Activated CD8-positive, alpha-beta T cell treated with anti-CD3 and anti-CD28 coated beads, Interleukin-2, amount 10 ng/mL, durations not matched to agents 7 days and 5 days (primary cell): ENCODE results near the gene IQSEC2. TPM values are rescaled to one million over a fixed set of nuclear protein-coding genes. Genes with fewer than 3 reads are reported as not detected.

Experiments used
- ATAC-seq: fragments of 150-1000 bp; cut with Tn5 transposase; one replicate; pipeline ENCODE4 v1.10.0; 2021; ENCODE audit warnings: moderate library complexity
- CTCF ChIA-PET: fragments of 350-600 bp; sonication (Branson Sonifier 250); formaldehyde crosslinking; loops from one replicate; lab custom pipeline; 2021; ENCODE audit warnings: antibody characterized with exemption; lab: Charles Lee
- POLR2A ChIA-PET: fragments of 350-600 bp; sonication (Branson Sonifier 250); formaldehyde crosslinking; loops from one replicate; lab custom pipeline; 2021; ENCODE audit warnings: antibody characterized with exemption; lab: Charles Lee
- DNase-seq: peaks from one replicate; pipeline ENCODE4 v3.0.0-alpha.2; 2020
- H3K27ac Mint-ChIP-seq: one replicate; pipeline ENCODE4 v1.8.0; 2021; ENCODE audit warnings: mild to moderate bottlenecking, mixed read lengths
- H3K27me3 Mint-ChIP-seq: one replicate; pipeline ENCODE4 v1.8.0; 2021; ENCODE audit warnings: low read depth, mixed read lengths
- H3K36me3 Mint-ChIP-seq: one replicate; pipeline ENCODE4 v1.8.0; 2021; ENCODE audit warnings: low read depth, mixed read lengths
- H3K4me1 Mint-ChIP-seq: one replicate; pipeline ENCODE4 v1.8.0; 2021; ENCODE audit warnings: low read depth, mixed read lengths
- H3K4me3 Mint-ChIP-seq: one replicate; pipeline ENCODE4 v1.8.0; 2021; ENCODE audit warnings: mild to moderate bottlenecking, mixed read lengths
- H3K9me3 Mint-ChIP-seq: one replicate; pipeline ENCODE4 v1.8.0; 2022; ENCODE audit warnings: mixed read lengths; ENCODE audit not compliant: insufficient read depth
- total RNA-seq, 2 experiments: library from RNA; stranded (reverse); gene quantifications; one replicate each; pipeline ENCODE4 v1.2.3, GENCODE V29; 2021

Gene IQSEC2
- total RNA-seq, 2 experiments from 2014 or later = not detected

- ATAC-seq (no peak), DNase-seq (no peak)
- CTCF ChIA-PET = no interaction called here
- POLR2A ChIA-PET = no interaction called here
- no peak overlapping the region for H3K27ac Mint-ChIP-seq
- H3K9me3 Mint-ChIP-seq = no peaks in the 10 kb centered on the region
- H3K4me3 Mint-ChIP-seq = no peak overlapping the region
- peaks cover 10% of the 10 kb centered on the region for H3K27me3 Mint-ChIP-seq
- no peaks in the 10 kb centered on the region for H3K4me1 Mint-ChIP-seq
- no peaks in the 10 kb centered on the region for H3K36me3 Mint-ChIP-seq
Observed at GRCh38 chrX:53250556-53250955, 30.8 kb downstream of the IQSEC2 start.

- H3K9me3 Mint-ChIP-seq = no peaks in the 10 kb centered on the region
- no peaks in the 10 kb centered on the region for H3K36me3 Mint-ChIP-seq
- DNase-seq (no peak), ATAC-seq (no peak)
- ChIA-PET POLR2A (no interaction called here), CTCF (interaction anchor here (0.6 to 1.3 kb wide), 4 partner anchors 49 to 220 kb away, joined by 3 read pairs; no protein-coding TSS in a partner anchor)
- H3K4me1 Mint-ChIP-seq = no peaks in the 10 kb centered on the region
- no peak overlapping the region for H3K27ac Mint-ChIP-seq
- peaks cover 10% of the 10 kb centered on the region for H3K27me3 Mint-ChIP-seq
- H3K4me3 Mint-ChIP-seq = no peak overlapping the region
Observed at GRCh38 chrX:53249408-53250042, 31.9 kb downstream of the IQSEC2 start.

GRCh38 chrX:53247928-53248327, 33.5 kb downstream of the IQSEC2 start:
- Mint-ChIP-seq H3K4me3 (no peak overlapping the region), H3K27me3 (peaks cover 10% of the 10 kb centered on the region), H3K27ac (no peak overlapping the region), H3K9me3 (no peaks in the 10 kb centered on the region), H3K4me1 (no peaks in the 10 kb centered on the region), H3K36me3 (no peaks in the 10 kb centered on the region)
- CTCF ChIA-PET = no interaction called here
- no peak for DNase-seq
- no peak for ATAC-seq
- POLR2A ChIA-PET = interaction anchor here (1.1 kb wide), 1 partner anchor 15 kb away, joined by 3 read pairs; no protein-coding TSS in a partner anchor

- Mint-ChIP-seq H3K9me3 (no peaks in the 10 kb centered on the region), H3K27me3 (peaks cover 10% of the 10 kb centered on the region), H3K27ac (no peak overlapping the region), H3K4me1 (no peaks in the 10 kb centered on the region), H3K4me3 (no peak overlapping the region), H3K36me3 (no peaks in the 10 kb centered on the region)
- ChIA-PET CTCF (interaction anchor here (0.9 to 1.1 kb wide), 2 partner anchors 18 to 66 kb away, joined by 3 read pairs; no protein-coding TSS in a partner anchor), POLR2A (no interaction called here)
- ATAC-seq = no peak
- no peak for DNase-seq
Observed at GRCh38 chrX:53246231-53246630, 35.2 kb downstream of the IQSEC2 start.

DNA sequence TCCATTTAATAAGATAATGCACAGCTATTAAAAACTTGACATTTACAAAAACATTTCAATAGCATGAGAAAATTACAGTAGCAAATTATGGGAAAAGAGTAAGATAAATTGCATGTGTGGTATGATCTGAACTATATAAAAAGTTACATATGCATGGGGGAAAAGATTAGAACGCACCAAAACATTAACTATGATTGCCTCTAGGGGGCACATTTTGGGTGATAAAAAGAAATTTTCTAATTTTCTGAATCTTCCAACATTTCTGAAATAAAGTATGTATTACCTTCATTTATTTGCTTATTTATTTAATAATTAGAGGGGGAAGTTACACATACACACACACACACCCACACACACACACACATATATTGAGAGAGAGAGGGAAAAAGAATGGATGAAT, 36.8 kb downstream of the IQSEC2 start:
- Mint-ChIP-seq H3K27me3 (peaks cover 10% of the 10 kb centered on the region), H3K27ac (no peak overlapping the region), H3K4me1 (no peaks in the 10 kb centered on the region), H3K9me3 (no peaks in the 10 kb centered on the region), H3K4me3 (no peak overlapping the region), H3K36me3 (no peaks in the 10 kb centered on the region)
- ATAC-seq (no peak), DNase-seq (no peak)
- POLR2A ChIA-PET = no interaction called here
- CTCF ChIA-PET = interaction anchor here (0.6 to 1.0 kb wide), 3 partner anchors 8 to 19 kb away, joined by 3 to 7 read pairs (median 3); no protein-coding TSS in a partner anchor

DNA sequence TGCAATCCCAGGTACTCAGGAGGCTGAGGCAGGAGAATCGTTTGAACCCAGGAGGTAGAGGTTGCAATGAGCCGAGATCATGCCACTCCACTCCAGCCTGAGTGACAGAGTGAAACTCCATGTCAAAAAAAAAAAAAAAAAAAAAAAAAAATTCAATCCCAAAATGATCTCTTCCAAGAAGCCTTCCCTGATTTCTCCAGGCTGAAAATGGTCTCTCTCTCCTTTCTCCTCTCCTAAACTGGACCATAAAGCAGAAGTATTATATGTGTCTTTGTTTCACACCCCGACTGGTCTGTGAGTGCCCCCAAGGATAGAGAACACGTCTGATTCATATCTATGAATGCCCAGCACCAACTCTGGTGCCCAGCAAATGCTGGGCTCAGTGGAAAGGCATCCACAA, 39.1 kb downstream of the IQSEC2 start:
- Mint-ChIP-seq H3K4me3 (no peak overlapping the region), H3K27me3 (peaks cover 10% of the 10 kb centered on the region), H3K36me3 (no peaks in the 10 kb centered on the region), H3K27ac (no peak overlapping the region), H3K9me3 (no peaks in the 10 kb centered on the region), H3K4me1 (no peaks in the 10 kb centered on the region)
- POLR2A ChIA-PET = no interaction called here
- DNase-seq (no peak), ATAC-seq (no peak)
- CTCF ChIA-PET = no interaction called here

DNA sequence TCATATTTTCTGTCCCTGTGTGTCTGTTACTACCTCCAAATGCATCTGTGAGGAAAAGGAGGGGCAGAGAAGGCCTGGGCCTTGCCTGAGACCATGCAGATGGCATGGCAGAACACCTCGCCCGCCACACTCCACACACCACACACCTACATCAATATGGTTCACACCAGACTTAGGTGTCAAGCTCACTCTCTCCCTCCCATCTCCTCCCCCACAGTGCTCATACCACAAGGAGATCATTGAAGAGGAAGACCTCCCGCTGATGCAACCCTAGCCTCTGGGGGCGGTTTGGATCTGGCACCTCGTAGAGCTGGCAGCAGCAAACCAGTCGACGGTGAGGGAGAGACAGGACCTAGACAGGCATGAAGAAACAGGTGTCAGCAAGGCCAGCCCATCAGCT, 39.8 kb downstream of the IQSEC2 start:
- Mint-ChIP-seq H3K4me1 (no peaks in the 10 kb centered on the region), H3K9me3 (no peaks in the 10 kb centered on the region), H3K27ac (no peak overlapping the region), H3K27me3 (peaks cover 5% of the 10 kb centered on the region), H3K4me3 (no peak overlapping the region), H3K36me3 (no peaks in the 10 kb centered on the region)
- no peak for DNase-seq
- ChIA-PET POLR2A (no interaction called here), CTCF (no interaction called here)
- ATAC-seq = no peak

- Mint-ChIP-seq H3K36me3 (no peaks in the 10 kb centered on the region), H3K27me3 (no peaks in the 10 kb centered on the region), H3K27ac (no peak overlapping the region), H3K9me3 (no peaks in the 10 kb centered on the region), H3K4me1 (no peaks in the 10 kb centered on the region), H3K4me3 (no peak overlapping the region)
- ChIA-PET CTCF (interaction anchor here (0.8 to 1.3 kb wide), 6 partner anchors 11 to 44 kb away, joined by 3 to 6 read pairs (median 5); partner anchors contain the start of gene KDM5C), POLR2A (interaction anchor here (0.6 kb wide), 1 partner anchor 445 kb away, joined by 3 read pairs; no protein-coding TSS in a partner anchor)
- DNase-seq = peak; percentile 31
- no peak for ATAC-seq
Observed at GRCh38 chrX:53239474-53239873, 41.9 kb downstream of the IQSEC2 start.

DNA sequence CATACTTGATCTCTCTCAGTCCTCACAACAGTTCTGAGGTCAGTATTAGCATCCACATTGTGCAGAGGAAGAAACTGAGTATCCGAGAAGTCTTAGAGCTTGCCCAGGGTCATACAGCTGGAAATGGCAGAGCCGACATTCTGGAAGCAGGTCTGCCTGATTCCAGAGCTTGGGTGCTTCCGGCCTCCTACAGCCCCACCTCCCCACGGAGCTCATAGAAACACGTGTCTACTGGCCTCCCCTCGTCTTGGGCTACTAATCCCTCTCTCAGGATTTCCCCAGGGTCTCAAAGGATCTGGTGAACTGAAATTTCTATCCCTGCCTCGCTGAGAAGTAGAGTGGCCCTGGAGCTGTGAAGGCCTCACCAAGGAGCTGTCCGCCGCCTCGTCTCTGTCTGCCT, 44.3 kb downstream of the IQSEC2 start:
- ChIA-PET CTCF (no interaction called here), POLR2A (no interaction called here)
- Mint-ChIP-seq H3K9me3 (no peaks in the 10 kb centered on the region), H3K4me1 (no peaks in the 10 kb centered on the region), H3K27ac (no peak overlapping the region), H3K27me3 (no peaks in the 10 kb centered on the region), H3K4me3 (no peak overlapping the region), H3K36me3 (no peaks in the 10 kb centered on the region)
- ATAC-seq (no peak), DNase-seq (no peak)

GRCh38 chrX:53236025-53236679, 45.2 kb downstream of the IQSEC2 start:
- Mint-ChIP-seq H3K4me3 (no peak overlapping the region), H3K36me3 (no peaks in the 10 kb centered on the region), H3K27me3 (peaks cover 1% of the 10 kb centered on the region), H3K27ac (no peak overlapping the region), H3K4me1 (no peaks in the 10 kb centered on the region), H3K9me3 (no peaks in the 10 kb centered on the region)
- no peak for ATAC-seq
- DNase-seq = no peak
- ChIA-PET CTCF (no interaction called here), POLR2A (no interaction called here)

DNA sequence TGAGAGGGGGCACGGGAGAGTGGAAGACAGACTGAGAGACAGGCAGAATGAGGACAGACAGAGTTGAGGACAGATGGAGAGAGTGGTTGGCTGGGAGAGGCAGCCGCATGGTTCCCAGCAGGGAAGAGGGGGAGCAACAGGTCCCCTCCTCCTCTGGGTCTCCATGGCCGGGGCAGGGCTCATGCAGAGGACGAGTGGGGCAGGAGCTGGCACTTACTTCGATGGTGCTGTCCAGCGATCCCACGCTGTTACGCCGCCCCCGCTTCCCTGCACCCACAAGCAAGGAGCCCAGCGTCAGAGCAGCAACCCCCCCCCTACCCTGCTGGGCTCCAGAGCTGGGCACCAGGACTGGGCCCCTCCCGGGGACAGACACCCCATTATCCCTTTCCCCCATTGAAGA, 45.8 kb downstream of the IQSEC2 start:
- ATAC-seq = no peak
- no peak overlapping the region for H3K27ac Mint-ChIP-seq
- DNase-seq = no peak
- no peak overlapping the region for H3K4me3 Mint-ChIP-seq
- no peaks in the 10 kb centered on the region for H3K36me3 Mint-ChIP-seq
- ChIA-PET CTCF (no interaction called here), POLR2A (no interaction called here)
- no peaks in the 10 kb centered on the region for H3K9me3 Mint-ChIP-seq
- H3K27me3 Mint-ChIP-seq = peaks cover 3% of the 10 kb centered on the region
- H3K4me1 Mint-ChIP-seq = no peaks in the 10 kb centered on the region

- ChIA-PET POLR2A (no interaction called here), CTCF (no interaction called here)
- DNase-seq (no peak), ATAC-seq (no peak)
- H3K36me3 Mint-ChIP-seq = no peaks in the 10 kb centered on the region
- no peak overlapping the region for H3K27ac Mint-ChIP-seq
- H3K27me3 Mint-ChIP-seq = peaks cover 3% of the 10 kb centered on the region
- H3K4me1 Mint-ChIP-seq = no peaks in the 10 kb centered on the region
- H3K9me3 Mint-ChIP-seq = no peaks in the 10 kb centered on the region
- H3K4me3 Mint-ChIP-seq = no peak overlapping the region
Observed at GRCh38 chrX:53234484-53234883, 46.9 kb downstream of the IQSEC2 start.
